ENCODE results near the gene SLCO2A1.

DNA sequence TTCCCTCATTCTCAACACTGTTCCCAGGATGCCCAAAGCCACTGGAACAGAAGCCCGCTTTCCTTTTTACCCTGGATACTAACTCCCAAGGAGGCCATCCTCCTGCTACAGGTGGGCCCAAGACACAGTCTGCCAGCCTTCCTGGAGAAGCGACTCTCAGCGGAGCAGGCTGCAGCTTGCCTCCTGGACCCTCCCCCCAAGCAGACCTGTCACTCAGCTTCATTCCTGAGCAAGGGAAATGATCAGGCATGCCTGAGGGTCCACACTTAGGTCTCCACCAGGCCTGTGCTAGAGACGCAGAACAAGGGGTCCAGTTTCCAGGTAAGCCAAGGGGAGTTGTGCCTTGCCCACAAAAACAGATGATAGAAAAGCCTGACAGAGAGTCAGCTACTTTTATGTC, 62.8 kb downstream of the SLCO2A1 start:
- TF ChIP-seq CTCF (IDR thresholded peaks at IDR 0.05) (no peak), POLR2A (IDR thresholded peaks at IDR 0.05) (no peak)

Measured in Peyer's patch (tissue), 4 donors.